ENCODE results near the gene GH1. TPM values are rescaled to one million over a fixed set of nuclear protein-coding genes. Genes with fewer than 3 reads are reported as not detected.
"Not testable (repeated sequence)": the region's sequence is repeated elsewhere in the genome, so short reads cannot be mapped to it uniquely, and the experiment has no call there.

The GH1 gene
- polyA plus RNA-seq, 1 of the 3 experiments (the other 2 are of a cell fraction): not detected

GRCh38 chr17:63896524-63897354 lies 21.9 kb downstream of the GH1 start, which contains the start of gene CSH1:
Gene CSH1 (minus strand): TSS chr17:63896574. CDS start chr17:63896511, 63 bp downstream.
- H3K4me1 ChIP-seq (ENCODE audit: control insufficient read depth in 1 of 2, insufficient read depth in 2 of 2, low read depth in 1 of 2, low read length in 1 of 2); H2AFZ ChIP-seq (ENCODE audit: low read depth); H3K9me2 ChIP-seq; H3K27ac ChIP-seq (ENCODE audit: low read depth in 2 of 2, low read length in 1 of 2); H3K36me3 ChIP-seq (replicated peaks in 1 of 2; ENCODE audit: control insufficient read depth in 1 of 2, insufficient read depth in 2 of 2, low read length in 1 of 2); H3F3A ChIP-seq (replicated peaks; ENCODE audit: insufficient read depth); POLR2A ChIA-PET; H3K27me3 ChIP-seq (ENCODE audit: insufficient read depth); DNase-seq; H3K79me2 ChIP-seq (ENCODE audit: insufficient read depth); H3K9me3 ChIP-seq; H3K4me2 ChIP-seq; H4K20me1 ChIP-seq (ENCODE audit: insufficient read depth); H3K4me3 ChIP-seq (ENCODE audit: low read depth in 2 of 2, low read length in 1 of 2); H3K9ac ChIP-seq; CTCF ChIA-PET: not testable (repeated sequence)
- whole genome bisulfite sequencing (ENCODE audit: low lambda C conversion rate): 77% methylated on average over 5 of the region's 14 CpGs

GRCh38 chr17:63894821-63895220 lies 23.8 kb downstream of the GH1 start:
- H3K9me2 ChIP-seq; H3K9me3 ChIP-seq; H3K9ac ChIP-seq; POLR2A ChIA-PET; H3K27me3 ChIP-seq (ENCODE audit: insufficient read depth); H2AFZ ChIP-seq (ENCODE audit: low read depth); H3K4me1 ChIP-seq (ENCODE audit: control insufficient read depth in 1 of 2, insufficient read depth in 2 of 2, low read depth in 1 of 2, low read length in 1 of 2); H4K20me1 ChIP-seq (ENCODE audit: insufficient read depth); H3K4me2 ChIP-seq; DNase-seq; H3K27ac ChIP-seq (ENCODE audit: low read depth in 2 of 2, low read length in 1 of 2); H3K36me3 ChIP-seq (replicated peaks in 1 of 2; ENCODE audit: control insufficient read depth in 1 of 2, insufficient read depth in 2 of 2, low read length in 1 of 2); H3F3A ChIP-seq (replicated peaks; ENCODE audit: insufficient read depth); H3K4me3 ChIP-seq (ENCODE audit: low read depth in 2 of 2, low read length in 1 of 2); H3K79me2 ChIP-seq (ENCODE audit: insufficient read depth); CTCF ChIA-PET: not testable (repeated sequence)
- WGBS (ENCODE audit: low lambda C conversion rate): 56% methylated on average over 3 of the region's 10 CpGs

- H3K9ac ChIP-seq; H3K27ac ChIP-seq (ENCODE audit: low read depth in 2 of 2, low read length in 1 of 2); H3K36me3 ChIP-seq (replicated peaks in 1 of 2; ENCODE audit: control insufficient read depth in 1 of 2, insufficient read depth in 2 of 2, low read length in 1 of 2); H3K4me2 ChIP-seq; H2AFZ ChIP-seq (ENCODE audit: low read depth); H3K4me3 ChIP-seq (ENCODE audit: low read depth in 2 of 2, low read length in 1 of 2); H4K20me1 ChIP-seq (ENCODE audit: insufficient read depth); H3K4me1 ChIP-seq (ENCODE audit: control insufficient read depth in 1 of 2, insufficient read depth in 2 of 2, low read depth in 1 of 2, low read length in 1 of 2); H3K9me3 ChIP-seq; H3K9me2 ChIP-seq; POLR2A ChIA-PET; H3F3A ChIP-seq (replicated peaks; ENCODE audit: insufficient read depth); DNase-seq; H3K79me2 ChIP-seq (ENCODE audit: insufficient read depth); H3K27me3 ChIP-seq (ENCODE audit: insufficient read depth): not testable (repeated sequence)
- CTCF ChIA-PET: interaction anchor here (1.2 kb wide), 1 partner anchor 135 kb away, joined by 3 read pairs; no protein-coding TSS in a partner anchor
- WGBS (ENCODE audit: low lambda C conversion rate): 60% methylated on average over 2 of the region's 3 CpGs
Measured at GRCh38 chr17:63894021-63894420, 24.6 kb downstream of the GH1 start.

GRCh38 chr17:63892316-63893037 lies 26.2 kb downstream of the GH1 start:
- CTCF ChIA-PET: interaction anchor here (1.1 to 1.4 kb wide), 3 partner anchors 18 to 136 kb away, joined by 3 read pairs; partner anchors contain the start of gene CSHL1
- WGBS (ENCODE audit: low lambda C conversion rate): 79% methylated on average over 11 of the region's 11 CpGs
- H3F3A ChIP-seq (replicated peaks; ENCODE audit: insufficient read depth); DNase-seq; H3K4me1 ChIP-seq (ENCODE audit: control insufficient read depth in 1 of 2, insufficient read depth in 2 of 2, low read depth in 1 of 2, low read length in 1 of 2); H3K4me3 ChIP-seq (ENCODE audit: low read depth in 2 of 2, low read length in 1 of 2); H3K27me3 ChIP-seq (ENCODE audit: insufficient read depth); H3K9me2 ChIP-seq; H3K79me2 ChIP-seq (ENCODE audit: insufficient read depth); H2AFZ ChIP-seq (ENCODE audit: low read depth); H3K36me3 ChIP-seq (replicated peaks in 1 of 2; ENCODE audit: control insufficient read depth in 1 of 2, insufficient read depth in 2 of 2, low read length in 1 of 2); H3K9ac ChIP-seq; POLR2A ChIA-PET; H3K27ac ChIP-seq (ENCODE audit: low read depth in 2 of 2, low read length in 1 of 2); H4K20me1 ChIP-seq (ENCODE audit: insufficient read depth); H3K9me3 ChIP-seq; H3K4me2 ChIP-seq: not testable (repeated sequence)

Data from SK-N-SH (cell line).